ENCODE measurements around the gene HEXD.

DNA sequence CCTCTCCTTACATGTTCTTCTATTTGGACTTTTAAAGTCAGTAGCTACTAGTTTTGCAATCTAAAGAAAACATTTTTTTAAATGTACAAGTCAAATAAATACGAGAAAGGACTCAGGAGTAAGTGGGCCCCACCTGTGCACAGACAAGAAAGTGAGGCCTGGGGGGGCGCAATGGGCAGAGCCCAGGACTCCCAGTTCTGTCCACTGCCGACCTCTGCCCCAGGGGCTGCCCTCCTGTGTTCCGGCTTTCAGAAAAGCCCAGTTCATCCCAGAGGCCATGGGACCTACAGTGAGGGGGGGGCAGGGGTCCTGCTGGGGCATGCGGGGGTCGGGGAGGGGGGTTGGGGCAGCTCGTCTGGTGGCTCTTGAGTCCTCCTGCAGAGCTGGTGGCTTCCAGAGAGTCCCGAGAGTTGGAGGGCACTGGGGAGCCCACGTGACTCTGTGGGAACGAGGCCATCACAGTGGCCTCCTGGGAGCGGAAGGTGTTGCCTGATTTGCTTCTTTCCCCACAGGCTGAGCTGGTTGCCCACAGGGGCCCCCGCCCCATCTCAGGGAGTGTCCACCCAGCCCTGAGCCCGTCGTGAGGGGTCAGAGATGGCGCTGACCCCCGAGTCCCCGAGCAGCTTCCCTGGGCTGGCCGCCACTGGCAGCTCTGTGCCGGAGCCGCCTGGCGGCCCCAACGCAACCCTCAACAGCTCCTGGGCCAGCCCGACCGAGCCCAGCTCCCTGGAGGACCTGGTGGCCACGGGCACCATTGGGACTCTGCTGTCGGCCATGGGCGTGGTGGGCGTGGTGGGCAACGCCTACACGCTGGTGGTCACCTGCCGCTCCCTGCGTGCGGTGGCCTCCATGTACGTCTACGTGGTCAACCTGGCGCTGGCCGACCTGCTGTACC, 44.2 kb upstream of the HEXD start:
- TF ChIP-seq YY1 (IDR thresholded peaks at IDR 0.05; ENCODE audit: insufficient read depth, insufficient read length) (no peak), SUZ12 (IDR thresholded peaks at IDR 0.05; ENCODE audit: extremely low read depth, insufficient read depth, insufficient read length) (no peak), ZNF274 (IDR thresholded peaks at IDR 0.05; ENCODE audit: low read depth, low read length) (no peak)

Measured in NT2/D1 (cell line).